DOHH2 (cell line): ENCODE results near the gene KIF21B.
"Not testable (repeated sequence)": the region's sequence is repeated elsewhere in the genome, so short reads cannot be mapped to it uniquely, and the experiment has no call there.

Experiments
- CTCF ChIP-seq: fragments of 200-600 bp; sonication (generic); IDR thresholded peaks from one replicate; pipeline ENCODE4 v1.5.1; 2014; ENCODE audit warnings: antibody characterized with exemption, mild to moderate bottlenecking, low read depth, low read length; ENCODE audit not compliant: poor library complexity, severe bottlenecking
- EZH2phosphoT487 ChIP-seq: fragments of 200-600 bp; sonication (generic); IDR thresholded peaks from 2 replicates; pipeline ENCODE4 v1.6.1; 2017; ENCODE audit warnings: borderline replicate concordance, mild to moderate bottlenecking, antibody characterized with exemption, low read length, moderate library complexity, mixed read lengths

- TF ChIP-seq CTCF, EZH2phosphoT487: not testable (repeated sequence)
These were observed 93.2 kb downstream of the KIF21B start for GRCh38 chr1:200930285-200930684.
